HG02870 (cell line): Measurements from ENCODE around the gene SLC5A4.
"Not testable (repeated sequence)": the region's sequence is repeated elsewhere in the genome, so short reads cannot be mapped to it uniquely, and the experiment has no call there.

ENCODE experiments used
- ATAC-seq: cut with Tn5 transposase; IDR thresholded peaks from one replicate; pipeline ENCODE4 v1.9.1; 2021; ENCODE audit warnings: mild to moderate bottlenecking, moderate library complexity; ENCODE audit not compliant: unreplicated experiment

SLC5A4 gene

DNA sequence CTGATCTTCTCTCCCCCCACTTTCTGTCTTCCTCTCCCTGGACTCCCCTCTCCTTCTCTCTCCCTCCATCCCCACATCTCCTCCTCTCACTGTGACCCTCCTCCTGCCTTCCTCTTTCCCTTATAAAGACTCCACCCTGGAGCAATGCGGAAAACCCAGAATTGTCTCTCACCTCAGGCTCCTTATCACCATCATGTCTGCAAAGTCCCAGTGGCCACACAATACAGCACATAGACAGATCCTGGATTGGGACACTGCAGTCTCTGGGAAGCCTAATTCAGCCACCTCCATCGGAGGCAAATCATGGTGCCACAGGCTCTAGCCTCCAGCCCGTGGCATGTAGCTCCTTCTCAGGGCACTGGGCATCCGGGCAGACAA lies 53.0 kb downstream of the SLC5A4 start:
- ATAC-seq, result no peak

- no peak for ATAC-seq
Measured at GRCh38 chr22:32200752-32201151, 54.4 kb downstream of the SLC5A4 start.

- no peak for ATAC-seq
Measured at GRCh38 chr22:32199961-32200360, 55.2 kb downstream of the SLC5A4 start.

GRCh38 chr22:32199341-32199740 lies 55.8 kb downstream of the SLC5A4 start:
- ATAC-seq, result no peak

- ATAC-seq, result not testable (repeated sequence)
Measured at GRCh38 chr22:32197553-32198226, 57.5 kb downstream of the SLC5A4 start.

DNA sequence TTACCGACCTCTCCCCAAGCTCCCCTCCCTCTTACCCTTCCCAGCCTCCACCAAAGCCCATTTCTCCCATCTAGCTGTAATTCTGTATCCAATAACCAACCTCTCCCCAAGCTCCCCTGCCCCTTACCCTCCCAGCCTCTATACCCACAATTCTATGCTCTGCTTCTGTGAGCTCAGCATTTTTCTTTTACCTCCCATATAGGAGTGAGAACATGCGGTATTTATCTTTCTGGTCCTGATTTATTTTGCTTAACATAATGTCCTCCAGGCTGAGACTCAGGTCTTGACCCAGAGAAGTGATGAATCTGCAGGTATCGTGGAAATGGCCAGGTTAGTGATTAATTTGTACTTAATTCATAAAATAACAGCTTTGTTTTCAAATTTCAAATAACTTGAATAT lies 59.2 kb downstream of the SLC5A4 start:
- ATAC-seq, result not testable (repeated sequence)

DNA sequence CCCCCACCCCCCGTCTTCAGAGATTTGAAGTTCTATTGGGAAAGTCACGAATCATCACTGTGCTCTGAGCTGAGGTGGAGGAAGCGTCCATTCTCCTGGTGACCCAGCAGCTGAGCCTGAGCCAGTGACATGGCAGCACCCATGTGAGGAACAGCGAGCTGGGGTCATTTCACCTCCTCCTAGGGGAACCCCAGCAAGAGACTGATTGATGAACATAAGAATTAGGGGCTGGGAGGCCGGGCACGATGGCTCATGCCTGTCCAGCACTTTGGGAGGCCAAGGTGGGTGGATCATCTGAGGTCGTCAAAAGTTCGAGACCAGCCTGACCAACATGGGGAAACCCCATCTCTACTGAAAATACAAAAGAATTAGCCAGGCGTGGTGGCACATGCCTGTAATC lies 61.8 kb downstream of the SLC5A4 start:
- ATAC-seq, result not testable (repeated sequence)

GRCh38 chr22:32191021-32191420 lies 64.1 kb downstream of the SLC5A4 start:
- not testable (repeated sequence) for ATAC-seq

DNA sequence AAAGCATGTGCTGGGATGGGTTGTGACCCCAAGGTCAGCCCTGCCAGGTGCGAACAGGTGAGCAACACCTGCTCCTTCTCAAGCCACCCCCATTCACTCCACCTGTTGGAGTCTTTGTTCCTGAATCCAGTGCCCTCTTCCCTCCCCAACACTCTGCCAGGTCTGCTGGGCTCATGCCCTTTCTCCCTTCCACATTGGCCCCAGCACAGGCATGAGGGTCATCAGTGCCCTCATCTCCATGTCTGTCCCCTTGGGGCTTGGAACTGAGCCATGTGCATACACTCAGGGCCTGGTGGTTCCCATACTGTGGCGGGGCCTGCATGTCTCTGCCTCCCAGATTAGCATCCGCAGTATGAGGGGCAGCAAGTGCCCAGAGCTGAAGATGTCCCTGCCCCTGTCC lies 69.3 kb downstream of the SLC5A4 start:
- no peak for ATAC-seq

DNA sequence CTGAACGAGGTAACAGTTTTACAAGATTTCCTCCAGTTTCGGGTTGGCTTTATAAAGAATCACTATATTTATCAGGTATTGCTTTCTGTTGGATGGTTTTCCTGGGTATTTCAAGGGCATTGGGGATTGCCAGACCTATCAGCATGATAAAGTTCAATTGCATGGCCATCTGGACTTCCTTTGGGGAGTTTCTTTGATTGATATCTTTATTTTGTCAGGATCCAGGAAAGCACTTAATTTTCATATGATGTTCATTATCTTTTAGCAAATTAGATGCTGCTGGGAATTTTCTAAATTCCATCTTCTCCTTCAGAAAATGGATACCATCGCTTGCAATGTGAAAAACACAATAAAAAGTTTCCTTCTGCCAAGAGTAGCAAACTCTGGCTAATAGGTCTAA lies 71.5 kb downstream of the SLC5A4 start:
- ATAC-seq, result no peak

GRCh38 chr22:32181043-32181442 lies 74.1 kb downstream of the SLC5A4 start:
- no peak for ATAC-seq

DNA sequence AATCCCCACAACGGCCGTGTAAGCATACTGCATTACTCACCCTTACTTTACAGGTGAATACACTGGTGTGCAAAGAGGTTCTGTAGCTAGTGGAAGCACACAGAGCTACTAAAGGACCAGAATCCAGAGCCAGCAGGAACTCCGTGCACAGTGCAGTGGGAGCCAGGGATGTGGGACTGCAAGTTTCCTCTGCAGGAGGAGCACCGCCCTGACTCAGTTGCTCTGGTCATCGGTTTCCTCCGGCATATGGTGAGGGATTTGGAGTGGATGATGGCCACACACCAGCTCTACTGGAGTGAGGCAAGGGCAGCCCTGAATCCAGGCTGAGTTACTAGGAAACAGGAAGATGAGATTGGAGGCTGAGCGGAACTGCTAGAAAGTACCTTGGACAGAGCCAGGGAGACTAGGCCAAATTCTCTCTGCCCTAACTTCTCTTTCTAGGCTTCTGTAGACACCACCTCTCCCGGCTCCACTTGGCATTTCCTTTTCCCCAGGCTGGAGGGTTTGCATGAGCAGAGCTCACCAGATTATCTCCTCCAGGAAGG lies 77.9 kb downstream of the SLC5A4 start:
- no peak for ATAC-seq

- ATAC-seq, result no peak
Measured at GRCh38 chr22:32175683-32176644, 79.2 kb downstream of the SLC5A4 start.

DNA sequence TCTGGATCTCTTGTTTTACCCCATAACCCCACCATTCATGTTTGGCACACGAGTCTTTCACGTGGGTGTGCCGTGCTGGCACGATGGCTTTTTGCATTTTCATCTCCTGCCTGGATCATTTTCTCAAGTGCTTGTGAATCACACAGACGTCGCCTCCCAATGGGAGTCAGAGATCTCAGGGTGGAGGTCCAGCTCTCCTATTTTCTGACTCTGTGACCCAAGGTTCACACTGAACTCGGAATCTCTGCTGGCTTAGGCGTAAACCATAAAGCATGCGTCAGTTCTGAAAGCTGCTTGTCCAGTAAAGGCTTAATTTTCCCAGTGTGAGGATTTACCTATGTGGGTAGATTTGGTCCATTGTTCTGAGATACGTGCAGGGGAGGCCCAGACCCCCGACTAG lies 80.0 kb downstream of the SLC5A4 start:
- no peak for ATAC-seq
